ENCODE data around the gene MYL12B. TPM values are rescaled to one million over a fixed set of nuclear protein-coding genes. Genes with fewer than 3 reads are reported as not detected.

Gene MYL12B
- total and polyA plus RNA-seq, 2 of the 8 experiments (the other 6 are each of a cell fraction or from before 2014, with no cell fraction given) = 174 to 188 TPM

- Histone ChIP-seq H3K4me1 (replicated peaks in 1 of 4; ENCODE audit: control insufficient read depth in 3 of 4, insufficient read depth in 4 of 4, low read length in 3 of 4) (peaks cover 0 to 3% (median 0%) of the 10 kb centered on the region in 4 experiments; a peak in 2 of 7 replicates), H2BK20ac (ENCODE audit: low read length) (no peak overlapping the region), H2BK15ac (ENCODE audit: low read length) (no peak overlapping the region), H3K4me3 (ENCODE audit: extremely low read depth in 1 of 4, insufficient read depth in 2 of 4, low read depth in 3 of 4, low read length in 4 of 4) (no peak overlapping the region), H3K23me2 (ENCODE audit: low read depth, low read length) (no peaks in the 10 kb centered on the region), H3K9me3 (ENCODE audit: insufficient read depth in 2 of 2, low read depth in 1 of 2, low read length in 1 of 2) (no peaks in the 10 kb centered on the region), H4K8ac (ENCODE audit: extremely low read depth, insufficient read depth, low read length) (no peak overlapping the region), H3K36me3 (ENCODE audit: control insufficient read depth in 2 of 4, insufficient read depth in 4 of 4, low read length in 3 of 4) (no peaks in the 10 kb centered on the region), H3K27me3 (replicated peaks in 1 of 4; ENCODE audit: control insufficient read depth in 3 of 4, extremely low read depth in 1 of 4, insufficient read depth in 3 of 4, low read length in 3 of 4) (no peaks in the 10 kb centered on the region), H3K56ac (replicated peaks; ENCODE audit: insufficient read length, low read depth, low read length) (no peak overlapping the region), H3K27ac (ENCODE audit: low read depth, low read length) (no peak overlapping the region), H3K23ac (ENCODE audit: insufficient read length) (no peak overlapping the region), H2AFZ (ENCODE audit: low read length) (peak overlapping the region; percentile 79; the same call in 1 of the 2 replicates), H2AK5ac (ENCODE audit: low read depth, low read length) (no peak overlapping the region), H3K9ac (replicated peaks in 1 of 4; ENCODE audit: extremely low read depth in 1 of 4, low read depth in 3 of 4, low read length in 3 of 4) (no peak overlapping the region), H2BK120ac (replicated peaks; ENCODE audit: low read depth, low read length) (no peak overlapping the region), H4K20me1 (replicated peaks in 1 of 2; ENCODE audit: control insufficient read depth in 1 of 2, insufficient read depth in 2 of 2, low read length in 2 of 2) (no peaks in the 10 kb centered on the region), H3K4me2 (ENCODE audit: insufficient read depth in 1 of 2, low read depth in 2 of 2, low read length in 2 of 2) (no peak overlapping the region), H4K91ac (replicated peaks; ENCODE audit: insufficient read length, low read length) (no peak overlapping the region), H3K14ac (ENCODE audit: insufficient read length) (no peak overlapping the region), H4K5ac (ENCODE audit: insufficient read length, low read depth, low read length) (no peak overlapping the region), H2BK12ac (ENCODE audit: low read depth, low read length) (no peak overlapping the region), H2BK5ac (ENCODE audit: low read depth, low read length) (no peak overlapping the region), H3K79me1 (ENCODE audit: low read depth, low read length) (no peaks in the 10 kb centered on the region), H3K4ac (replicated peaks; ENCODE audit: insufficient read length, low read depth, low read length) (no peak overlapping the region), H3K79me2 (ENCODE audit: control insufficient read depth in 1 of 2, insufficient read depth in 2 of 2, low read length in 2 of 2) (no peaks in the 10 kb centered on the region), H3K18ac (ENCODE audit: extremely low read depth, low read length) (no peak overlapping the region)
- DNase-seq (ENCODE audit: low read depth in 1 of 2, low spot score in 2 of 2) (no peak), FAIRE-seq (no peak)
- WGBS, 2 experiments (ENCODE audit: extremely low coverage in 1 of 2, insufficient coverage in 1 of 2, insufficient read length in 1 of 2, insufficient replicate concordance in 2 of 2, low coverage in 1 of 2, low lambda C conversion rate in 2 of 2, missing lambda C conversion rate in 1 of 2) = 66% methylated on average over 4 of the region's 4 CpGs; no CpG with 5 or more reads in 1 of the 2 experiments
- ChIA-PET CTCF (ENCODE audit: partially characterized antibody) (interaction anchor here (0.6 to 3.2 kb wide), 5 partner anchors 9 to 378 kb away, joined by 3 to 13 read pairs (median 3); no protein-coding TSS in a partner anchor), POLR2A (ENCODE audit: partially characterized antibody) (no interaction called here)
- no peak for TF ChIP-seq HDAC2 (IDR thresholded peaks at IDR 0.05; ENCODE audit: borderline replicate concordance in 1 of 2, low read depth in 2 of 2, low read length in 2 of 2)
- no peak for TF ChIP-seq CBX5 (IDR thresholded peaks at IDR 0.05; ENCODE audit: low read depth, low read length)
- no peak for TF ChIP-seq MAFK (IDR thresholded peaks at IDR 0.05; ENCODE audit: low read depth, low read length)
- TF ChIP-seq BACH1 (IDR thresholded peaks at IDR 0.05; ENCODE audit: low read length) = no peak
Observed at GRCh38 chr18:3313685-3314084, 51.8 kb downstream of the MYL12B start.

Measured in H1 (cell line).